ENCODE measurements around the gene GADD45B.
"Not testable (repeated sequence)": the region's sequence is repeated elsewhere in the genome, so short reads cannot be mapped to it uniquely, and the experiment has no call there.

DNA sequence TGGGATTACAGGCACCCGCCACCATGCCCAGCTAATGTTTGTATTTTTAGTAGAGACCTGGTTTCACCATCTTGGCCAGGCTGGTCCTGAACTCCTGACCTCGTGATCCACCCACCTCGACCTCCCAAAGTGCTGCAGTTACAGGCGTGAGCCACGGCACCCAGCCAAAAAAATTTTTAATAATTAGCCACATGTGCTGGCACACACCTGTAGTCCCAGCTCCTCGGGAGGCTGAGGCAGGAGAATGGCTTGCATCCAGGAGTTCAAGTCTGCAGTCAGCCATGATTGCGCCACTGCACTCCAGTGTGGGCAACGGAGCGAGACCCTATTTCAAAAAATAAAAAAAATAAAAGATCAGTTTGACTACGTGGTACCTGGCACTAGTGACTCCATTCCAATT, 17.2 kb upstream of the GADD45B start:
- TF ChIP-seq, protein P1, sequence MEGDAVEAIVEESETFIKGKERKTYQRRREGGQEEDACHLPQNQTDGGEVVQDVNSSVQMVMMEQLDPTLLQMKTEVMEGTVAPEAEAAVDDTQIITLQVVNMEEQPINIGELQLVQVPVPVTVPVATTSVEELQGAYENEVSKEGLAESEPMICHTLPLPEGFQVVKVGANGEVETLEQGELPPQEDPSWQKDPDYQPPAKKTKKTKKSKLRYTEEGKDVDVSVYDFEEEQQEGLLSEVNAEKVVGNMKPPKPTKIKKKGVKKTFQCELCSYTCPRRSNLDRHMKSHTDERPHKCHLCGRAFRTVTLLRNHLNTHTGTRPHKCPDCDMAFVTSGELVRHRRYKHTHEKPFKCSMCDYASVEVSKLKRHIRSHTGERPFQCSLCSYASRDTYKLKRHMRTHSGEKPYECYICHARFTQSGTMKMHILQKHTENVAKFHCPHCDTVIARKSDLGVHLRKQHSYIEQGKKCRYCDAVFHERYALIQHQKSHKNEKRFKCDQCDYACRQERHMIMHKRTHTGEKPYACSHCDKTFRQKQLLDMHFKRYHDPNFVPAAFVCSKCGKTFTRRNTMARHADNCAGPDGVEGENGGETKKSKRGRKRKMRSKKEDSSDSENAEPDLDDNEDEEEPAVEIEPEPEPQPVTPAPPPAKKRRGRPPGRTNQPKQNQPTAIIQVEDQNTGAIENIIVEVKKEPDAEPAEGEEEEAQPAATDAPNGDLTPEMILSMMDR (IDR thresholded peaks at IDR 0.05): not testable (repeated sequence)
- not testable (repeated sequence) for TF ChIP-seq POLR2AphosphoS5 (IDR thresholded peaks at IDR 0.05; ENCODE audit: low read depth, low read length)

All from Panc1 (cell line).